ENCODE data around the gene VEZT. TPM values are rescaled to one million over a fixed set of nuclear protein-coding genes. Genes with fewer than 3 reads are reported as not detected.
"Not testable (repeated sequence)": the region's sequence is repeated elsewhere in the genome, so short reads cannot be mapped to it uniquely, and the experiment has no call there.

VEZT gene
- total RNA-seq, 1 donor from 2014 or later = 73.0 TPM

DNA sequence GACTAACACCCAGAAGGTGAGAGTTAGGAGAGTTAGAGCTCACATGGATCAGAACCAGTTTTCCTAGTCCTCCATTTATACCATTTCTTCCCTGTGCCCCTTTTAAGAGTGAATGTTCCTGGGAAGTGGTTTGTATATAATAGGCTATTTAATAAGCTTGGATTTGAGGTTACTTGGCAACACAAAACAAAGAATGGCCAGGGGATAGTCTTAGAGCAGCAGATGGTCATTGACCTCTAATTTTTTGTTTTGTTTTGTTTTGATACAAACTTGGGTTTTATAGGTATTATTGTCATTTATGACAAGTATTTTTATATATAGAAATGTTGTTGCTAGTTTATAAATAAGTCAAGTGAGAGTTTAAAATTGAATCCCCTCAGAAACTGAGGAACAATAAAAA lies 35.8 kb downstream of the VEZT start:
- peak; percentile 49 to 67 for DNase-seq (ENCODE audit: low read depth in 2 of 2)

DNA sequence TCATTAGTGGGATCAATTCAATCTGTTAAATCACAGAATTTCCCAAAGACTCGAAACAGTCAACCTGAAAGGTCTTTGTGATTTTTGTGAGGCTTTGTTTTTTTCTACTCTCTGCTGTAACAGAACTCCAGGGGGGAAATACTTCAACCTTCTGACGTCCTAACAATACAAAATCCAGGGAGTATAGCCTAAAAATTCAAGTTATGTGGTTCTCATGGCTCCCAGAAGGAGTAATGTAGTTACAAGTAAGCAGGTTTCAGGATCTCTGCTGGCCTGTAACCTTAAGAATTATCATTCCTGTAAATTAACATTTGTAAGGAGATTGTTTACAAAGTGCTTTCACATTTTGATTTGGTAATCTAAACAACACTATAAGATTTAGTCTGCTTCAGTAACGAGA lies 39.9 kb downstream of the VEZT start:
- DNase-seq (ENCODE audit: low read depth in 2 of 2) = no peak

DNA sequence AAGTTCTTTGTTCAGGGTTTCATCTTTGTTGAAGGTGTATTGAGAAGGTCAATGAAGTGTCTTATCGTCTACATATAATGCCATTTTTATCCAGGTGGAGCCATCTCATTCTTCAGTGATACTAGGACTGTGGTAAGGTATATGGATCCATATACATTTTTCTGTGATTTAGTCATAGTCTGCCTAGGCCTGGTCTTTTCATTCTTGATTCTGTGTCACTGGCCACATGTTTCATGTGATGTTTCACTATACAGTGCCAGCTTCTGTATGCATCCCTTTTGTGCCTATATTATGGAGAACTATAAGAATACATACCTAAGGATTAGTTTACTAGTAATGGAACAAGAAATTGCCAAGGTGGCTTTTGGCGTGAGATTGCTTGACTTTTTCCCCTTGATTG lies 40.5 kb downstream of the VEZT start:
- no peak for DNase-seq (ENCODE audit: low read depth in 2 of 2)

DNA sequence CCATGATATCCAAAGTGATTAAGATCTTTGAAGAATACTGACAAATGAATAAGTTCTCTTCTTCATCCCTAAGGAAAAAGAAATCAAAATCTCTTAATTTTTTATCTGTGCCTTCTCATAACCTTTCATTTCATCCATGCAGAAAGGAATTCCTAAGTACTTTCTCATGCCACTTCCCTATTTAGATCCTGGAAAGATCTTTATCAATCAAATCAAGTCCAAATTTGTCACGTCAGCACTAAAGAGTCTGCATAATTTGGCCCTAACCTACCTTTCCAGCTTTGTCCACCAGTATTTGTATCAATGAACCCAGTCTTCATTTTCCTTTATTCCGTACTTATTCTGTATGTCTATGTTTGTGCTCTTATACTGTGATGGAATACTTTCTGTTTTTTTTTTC lies 41.2 kb downstream of the VEZT start:
- DNase-seq (ENCODE audit: low read depth in 2 of 2) = peak in 1 of 2 donors; percentile 36

DNA sequence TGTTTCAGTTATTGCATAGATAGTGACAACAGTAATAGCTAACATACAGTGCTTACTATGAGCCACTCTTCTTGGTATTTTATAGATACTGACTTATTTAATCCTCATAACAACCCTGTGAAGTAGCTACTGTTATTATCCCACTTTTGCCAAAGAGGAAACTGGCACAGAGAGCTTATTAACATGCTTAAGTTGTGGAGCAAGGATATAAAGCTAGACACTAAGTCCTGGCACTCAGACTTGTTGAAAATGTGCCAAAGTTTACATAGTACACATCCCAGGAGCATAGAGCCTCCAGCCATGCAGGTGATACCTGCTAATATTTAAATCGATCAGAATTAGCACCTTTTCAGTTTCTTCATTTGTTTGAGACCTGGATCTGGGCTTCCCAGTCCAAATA lies 41.8 kb downstream of the VEZT start:
- peak in 1 of 2 donors; percentile 40 for DNase-seq (ENCODE audit: low read depth in 2 of 2)

DNA sequence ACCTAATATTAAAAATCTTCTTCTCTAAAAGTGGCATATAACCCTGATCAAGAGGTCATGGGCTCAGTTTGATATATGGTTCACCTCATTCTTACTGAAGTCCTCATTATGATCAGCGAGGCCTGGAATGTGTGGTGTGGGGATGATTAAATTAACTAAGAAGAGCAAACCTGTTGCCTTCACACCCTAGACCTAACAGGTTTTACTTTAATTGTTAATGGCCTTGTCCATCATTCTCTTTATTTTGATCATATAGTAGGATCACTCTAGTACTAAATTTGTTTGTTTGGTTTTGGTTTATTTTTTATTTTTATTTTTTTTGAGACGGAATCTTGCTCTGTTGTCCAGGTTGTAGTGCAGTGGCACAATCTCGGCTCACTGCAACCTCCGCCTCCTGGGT lies 43.5 kb downstream of the VEZT start:
- no peak for DNase-seq (ENCODE audit: low read depth in 2 of 2)

DNA sequence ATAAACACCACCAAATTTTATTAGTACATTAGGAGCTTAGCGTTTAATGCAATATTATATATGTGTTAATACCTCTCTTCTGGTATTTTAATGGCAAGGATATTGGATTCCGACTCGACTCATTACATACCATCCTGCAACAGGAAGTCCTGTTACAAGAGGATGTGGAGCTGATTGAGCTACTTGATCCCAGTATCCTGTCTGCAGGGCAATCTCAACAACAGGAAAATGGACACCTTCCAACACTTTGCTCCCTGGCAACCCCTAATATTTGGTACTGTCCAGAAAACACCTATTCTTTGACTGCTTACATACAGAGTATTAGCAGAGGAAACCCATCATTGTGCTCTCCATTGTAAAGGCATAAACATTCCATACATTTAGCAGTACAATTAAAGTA lies 45.2 kb downstream of the VEZT start:
- peak; percentile 99 for DNase-seq (ENCODE audit: low read depth in 2 of 2)

DNA sequence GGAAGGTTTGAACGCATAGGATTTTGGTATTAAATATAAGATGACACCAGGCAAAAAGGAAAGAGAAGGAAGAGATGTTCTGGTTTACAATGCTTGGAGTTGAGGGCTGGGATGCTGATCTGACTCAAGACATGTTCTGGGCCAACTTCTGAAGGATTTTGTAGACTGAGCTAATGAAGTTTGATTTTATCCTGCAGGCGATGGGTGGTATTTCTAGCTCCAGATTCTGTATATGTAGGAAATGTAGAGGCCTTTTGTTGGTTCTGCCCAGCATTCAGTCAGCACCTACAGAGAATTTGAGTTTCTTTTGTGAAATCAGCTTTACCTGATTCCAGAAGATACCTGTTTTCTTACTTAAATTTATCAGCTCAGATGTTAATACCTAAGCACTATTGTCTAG lies 48.2 kb downstream of the VEZT start:
- no peak for DNase-seq (ENCODE audit: low read depth in 2 of 2)

DNA sequence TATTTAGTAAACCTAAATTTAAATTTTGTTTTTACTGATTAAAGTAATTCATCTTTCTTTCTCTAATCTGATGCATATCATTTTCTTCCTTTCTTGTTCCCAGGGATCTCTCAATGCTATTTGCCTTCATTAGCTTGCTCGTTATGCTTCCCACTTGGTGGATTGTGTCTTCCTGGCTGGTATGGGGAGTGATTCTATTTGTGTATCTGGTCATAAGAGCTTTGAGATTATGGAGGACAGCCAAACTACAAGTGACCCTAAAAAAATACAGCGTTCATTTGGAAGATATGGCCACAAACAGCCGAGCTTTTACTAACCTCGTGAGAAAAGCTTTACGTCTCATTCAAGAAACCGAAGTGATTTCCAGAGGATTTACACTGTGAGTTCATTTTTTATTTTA lies 48.6 kb downstream of the VEZT start:
- no peak for DNase-seq (ENCODE audit: low read depth in 2 of 2)

DNA sequence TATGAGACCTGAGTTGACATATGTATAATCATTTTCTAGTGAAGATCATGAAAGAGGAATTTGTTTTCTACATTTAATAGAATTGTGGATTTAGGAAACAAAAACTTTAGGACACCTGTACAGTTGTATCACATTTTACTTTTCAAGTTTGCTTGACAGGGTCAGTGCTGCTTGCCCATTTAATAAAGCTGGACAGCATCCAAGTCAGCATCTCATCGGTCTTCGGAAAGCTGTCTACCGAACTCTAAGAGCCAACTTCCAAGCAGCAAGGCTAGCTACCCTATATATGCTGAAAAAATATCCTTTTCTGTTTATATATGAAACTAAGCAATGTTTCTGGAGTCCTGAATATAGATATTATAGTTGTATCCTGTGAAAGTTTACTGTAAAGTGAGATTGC lies 52.3 kb downstream of the VEZT start:
- peak in 1 of 2 donors; percentile 42 for DNase-seq (ENCODE audit: low read depth in 2 of 2)

DNA sequence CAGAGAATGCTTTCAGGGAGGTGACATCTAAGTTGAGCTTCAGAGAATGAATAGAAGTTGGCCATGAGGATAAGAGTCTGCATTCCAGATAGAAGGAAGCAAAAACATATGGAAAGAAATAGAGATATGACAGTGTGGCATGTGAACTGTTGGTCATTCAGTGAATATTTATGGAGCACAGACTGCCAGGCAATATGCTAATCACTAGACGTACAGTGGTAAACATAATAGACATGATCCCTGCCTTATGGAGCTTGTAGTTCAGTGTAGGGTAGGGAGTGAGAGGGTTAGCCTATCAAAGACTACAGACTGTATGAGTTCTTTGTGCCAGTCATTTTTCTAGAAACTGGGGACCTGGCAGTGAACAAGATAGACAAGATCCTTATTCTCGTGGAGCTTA lies 53.9 kb downstream of the VEZT start:
- DNase-seq (ENCODE audit: low read depth in 2 of 2) = no peak

DNA sequence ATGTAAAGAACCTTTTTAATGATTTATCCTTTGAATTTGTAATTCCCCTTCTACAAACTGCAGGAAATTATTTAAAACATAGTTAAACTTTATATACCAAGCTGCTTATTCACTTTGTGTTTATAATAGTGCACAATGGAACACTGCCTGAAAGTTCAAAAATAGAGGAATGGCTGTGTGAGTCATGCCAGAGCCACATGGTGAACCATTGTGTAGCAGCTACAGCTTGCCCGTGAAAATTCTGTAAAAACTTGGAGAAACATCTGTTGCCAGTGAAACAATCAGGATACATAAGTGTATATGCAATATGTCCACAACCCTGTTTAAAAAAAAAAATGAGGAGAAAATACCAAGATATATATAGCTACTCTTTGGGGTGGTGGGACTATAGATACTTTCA lies 59.5 kb downstream of the VEZT start:
- peak; percentile 87 to 97 for DNase-seq (ENCODE audit: low read depth in 2 of 2)

DNA sequence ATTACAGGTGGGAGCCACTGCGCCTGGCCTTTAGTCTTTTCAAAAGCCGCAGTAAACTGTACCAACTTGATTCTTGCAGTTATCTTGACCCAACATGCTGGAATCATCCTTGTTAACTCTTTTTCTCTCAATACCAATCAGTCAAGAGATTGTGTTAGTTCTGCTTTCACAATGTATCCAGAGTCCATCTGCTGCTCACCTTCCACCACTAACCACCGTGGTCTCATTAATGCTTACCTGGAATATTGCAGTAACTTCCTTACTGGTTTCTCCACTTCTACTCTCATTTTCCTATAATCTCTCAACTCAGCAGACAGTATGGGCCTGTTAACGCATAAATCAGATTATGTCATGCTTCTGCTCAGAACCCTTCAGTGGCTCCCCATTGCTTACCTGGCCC lies 62.2 kb downstream of the VEZT start:
- DNase-seq (ENCODE audit: low read depth in 2 of 2) = no peak

DNA sequence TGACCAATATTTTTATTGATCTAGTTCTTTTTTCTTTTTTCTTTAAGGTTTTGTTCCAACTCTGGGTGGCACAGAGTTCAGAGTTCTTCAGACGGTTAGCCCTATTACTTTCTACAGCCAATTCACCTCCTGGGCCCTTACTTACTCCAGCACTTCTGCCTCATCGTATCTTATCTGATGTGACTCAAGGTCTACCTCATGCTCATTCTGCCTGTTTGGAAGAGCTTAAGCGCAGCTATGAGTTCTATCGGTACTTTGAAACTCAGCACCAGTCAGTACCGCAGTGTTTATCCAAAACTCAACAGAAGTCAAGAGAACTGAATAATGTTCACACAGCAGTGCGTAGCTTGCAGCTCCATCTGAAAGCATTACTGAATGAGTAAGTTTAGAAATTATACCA lies 64.7 kb downstream of the VEZT start:
- DNase-seq (ENCODE audit: low read depth in 2 of 2) = no peak

DNA sequence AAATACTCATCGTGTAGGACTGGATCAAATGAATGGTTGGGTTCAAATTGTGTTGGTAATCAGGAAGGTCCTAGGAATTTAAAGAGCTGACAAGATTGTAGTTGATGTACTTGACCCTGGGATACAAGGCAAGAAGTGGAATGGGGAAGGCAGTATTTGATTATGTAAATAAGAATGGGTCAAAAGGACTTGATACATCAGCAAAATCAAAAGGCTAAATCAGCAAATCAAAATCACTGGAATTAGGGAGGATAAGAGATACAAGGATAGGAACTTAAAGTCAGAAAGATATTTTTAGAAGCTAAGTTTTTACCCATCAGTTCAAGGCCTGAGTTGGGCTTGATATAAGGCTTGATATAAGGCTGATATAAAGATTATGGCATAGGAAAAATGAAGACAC lies 65.8 kb downstream of the VEZT start:
- DNase-seq (ENCODE audit: low read depth in 2 of 2) = no peak

DNA sequence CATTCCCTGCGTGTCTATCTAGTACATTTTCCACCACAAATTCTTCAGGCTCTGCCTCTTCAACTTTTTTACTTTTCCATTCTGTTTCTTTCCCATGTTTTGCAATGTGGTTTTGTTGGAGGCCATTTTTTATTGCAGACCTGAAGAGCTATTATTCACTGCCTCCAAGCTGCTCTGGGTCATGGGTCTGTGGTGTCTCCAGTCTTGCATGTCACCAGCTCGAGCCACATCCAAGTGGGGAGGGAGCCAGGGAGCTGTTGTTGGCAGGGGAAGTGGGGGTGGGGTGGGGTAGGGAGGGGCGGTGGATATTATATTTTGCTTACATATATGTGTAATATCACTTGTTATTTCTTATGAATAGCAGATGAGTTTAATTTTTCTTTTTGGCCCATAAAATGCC lies 69.1 kb downstream of the VEZT start:
- DNase-seq (ENCODE audit: low read depth in 2 of 2) = no peak

DNA sequence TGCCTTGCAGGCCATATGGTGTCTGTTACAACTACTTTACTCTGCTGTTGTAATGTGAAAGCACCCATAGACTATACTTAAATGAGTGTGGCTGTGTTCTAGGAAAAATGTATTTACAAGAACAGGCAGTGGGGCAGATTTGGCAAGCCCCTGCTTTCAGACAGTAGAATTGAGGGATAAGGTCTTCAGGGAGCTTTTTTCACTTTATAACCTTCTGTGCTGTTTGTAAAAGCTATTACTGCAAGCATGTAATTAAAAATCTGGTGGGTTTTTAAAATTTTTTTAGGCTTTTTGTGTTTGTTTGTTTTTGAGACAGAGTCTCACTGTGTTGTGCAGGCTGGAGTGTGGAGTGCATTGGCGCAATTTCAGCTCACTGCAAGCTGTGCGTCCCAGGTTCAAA lies 73.9 kb downstream of the VEZT start:
- DNase-seq (ENCODE audit: low read depth in 2 of 2) = no peak

DNA sequence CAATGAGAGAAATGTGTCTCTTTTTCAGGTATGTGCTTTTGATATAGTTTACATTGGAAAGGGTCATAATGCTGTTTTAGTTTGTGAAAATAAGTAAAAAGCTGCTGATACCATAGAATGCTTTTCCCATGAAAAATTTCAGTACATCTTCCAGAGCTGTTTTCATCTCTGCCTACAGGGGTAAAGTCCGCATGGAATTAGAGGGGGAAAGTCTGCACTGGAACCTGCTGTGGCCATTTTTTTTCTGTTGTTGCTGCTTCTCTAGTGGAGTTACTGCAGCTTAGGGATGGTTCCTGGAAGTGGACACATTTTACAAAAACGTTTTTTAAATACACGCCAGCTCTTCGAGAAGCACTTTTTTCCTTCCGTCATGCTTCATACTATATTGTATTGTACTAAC lies 81.3 kb downstream of the VEZT start:
- no peak for DNase-seq (ENCODE audit: low read depth in 2 of 2)

DNA sequence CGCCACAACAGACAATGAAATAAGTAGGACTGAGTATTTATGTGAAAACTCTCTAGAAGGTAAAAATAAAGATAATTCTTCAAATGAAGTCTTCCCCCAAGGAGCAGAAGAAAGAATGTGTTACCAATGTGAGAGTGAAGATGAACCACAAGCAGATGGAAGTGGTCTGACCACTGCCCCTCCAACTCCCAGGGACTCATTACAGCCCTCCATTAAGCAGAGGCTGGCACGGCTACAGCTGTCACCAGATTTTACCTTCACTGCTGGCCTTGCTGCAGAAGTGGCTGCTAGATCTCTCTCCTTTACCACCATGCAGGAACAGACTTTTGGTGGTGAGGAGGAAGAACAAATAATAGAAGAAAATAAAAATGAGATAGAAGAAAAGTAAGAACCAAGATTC lies 82.7 kb downstream of the VEZT start:
- no peak for DNase-seq (ENCODE audit: low read depth in 2 of 2)

DNA sequence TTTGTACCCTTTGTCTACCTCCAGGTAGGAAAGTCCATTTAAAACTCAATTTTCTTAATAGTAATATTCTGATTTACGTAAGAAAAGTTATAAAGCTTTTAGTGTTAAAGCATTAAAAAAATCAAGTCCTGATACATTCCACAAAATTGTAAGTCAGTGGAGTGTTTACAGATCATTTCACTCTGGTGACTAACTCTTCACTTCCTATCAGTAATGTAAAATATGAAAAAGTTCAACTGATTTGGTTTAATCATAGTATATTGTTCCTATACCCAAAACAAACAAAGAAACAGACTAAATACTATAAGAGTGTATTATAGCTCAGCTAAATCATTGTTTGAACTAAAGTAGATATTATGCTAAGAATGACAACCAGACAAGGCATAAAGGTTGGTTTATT lies 85.9 kb downstream of the VEZT start:
- DNase-seq (ENCODE audit: low read depth in 2 of 2) = peak; percentile 16 to 62

DNA sequence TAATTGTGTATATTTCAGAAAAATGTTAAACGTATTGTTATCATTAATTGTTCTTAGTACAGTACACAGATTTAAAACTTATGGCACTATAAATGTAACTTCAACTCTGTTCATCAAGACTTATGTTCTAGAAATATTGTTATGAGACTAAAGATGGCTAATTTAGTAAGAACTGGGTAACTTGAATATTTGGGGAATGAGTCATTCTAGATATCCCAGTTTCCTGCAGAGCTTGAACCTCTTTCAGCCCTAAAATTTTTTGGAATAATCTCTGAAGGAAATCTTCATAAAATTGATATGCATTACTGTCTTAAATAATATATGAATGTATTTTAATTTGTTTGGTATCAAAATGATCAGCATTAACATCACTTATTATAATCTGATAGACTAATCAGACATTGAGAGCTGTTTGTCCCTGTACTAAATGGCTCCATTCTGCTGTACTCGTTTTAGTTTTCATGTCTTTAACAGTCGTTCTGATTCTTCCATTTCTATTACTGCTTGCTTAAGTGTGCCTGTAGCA lies 87.1 kb downstream of the VEZT start:
- DNase-seq (ENCODE audit: low read depth in 2 of 2) = peak in 1 of 2 donors; percentile 15

DNA sequence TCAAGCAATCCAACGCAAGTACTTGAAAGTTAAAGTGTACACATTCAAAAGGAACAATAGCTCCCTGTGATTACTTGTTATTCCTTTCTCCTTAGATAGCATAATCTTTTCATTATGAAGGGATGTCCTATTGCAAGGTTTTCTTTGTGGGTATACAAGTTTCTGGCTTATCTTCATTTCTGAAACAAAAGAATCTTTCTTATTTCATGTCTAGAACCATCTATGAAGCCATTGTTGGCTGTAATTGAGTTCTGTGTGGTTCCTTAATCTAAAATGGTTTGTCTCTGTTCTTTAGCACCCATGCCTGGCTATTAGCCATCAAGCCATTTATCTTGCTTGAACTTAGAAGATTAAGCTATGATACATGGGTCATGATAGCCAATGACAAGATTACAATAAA lies 95.0 kb downstream of the VEZT start:
- no peak for DNase-seq (ENCODE audit: low read depth in 2 of 2)

DNA sequence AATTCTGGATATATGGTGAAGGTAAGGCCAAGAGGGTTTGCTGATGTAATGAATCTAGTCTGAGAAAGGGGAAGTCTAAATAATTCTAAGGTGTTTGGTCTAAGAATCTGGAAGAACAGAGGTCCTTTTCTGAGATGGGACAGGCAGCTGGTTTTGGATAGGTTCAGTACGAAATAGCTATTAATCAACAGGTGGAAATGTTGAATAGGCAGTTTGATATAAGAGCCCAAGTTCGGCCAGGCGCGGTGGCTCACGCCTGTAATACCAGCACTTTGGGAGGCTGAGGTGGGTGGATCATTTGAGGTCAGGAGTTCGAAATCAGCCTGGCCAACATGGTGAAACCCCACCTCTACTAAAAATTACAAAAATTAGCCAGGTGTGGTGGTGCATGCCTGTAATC lies 97.1 kb downstream of the VEZT start:
- DNase-seq (ENCODE audit: low read depth in 2 of 2) = not testable (repeated sequence)

DNA sequence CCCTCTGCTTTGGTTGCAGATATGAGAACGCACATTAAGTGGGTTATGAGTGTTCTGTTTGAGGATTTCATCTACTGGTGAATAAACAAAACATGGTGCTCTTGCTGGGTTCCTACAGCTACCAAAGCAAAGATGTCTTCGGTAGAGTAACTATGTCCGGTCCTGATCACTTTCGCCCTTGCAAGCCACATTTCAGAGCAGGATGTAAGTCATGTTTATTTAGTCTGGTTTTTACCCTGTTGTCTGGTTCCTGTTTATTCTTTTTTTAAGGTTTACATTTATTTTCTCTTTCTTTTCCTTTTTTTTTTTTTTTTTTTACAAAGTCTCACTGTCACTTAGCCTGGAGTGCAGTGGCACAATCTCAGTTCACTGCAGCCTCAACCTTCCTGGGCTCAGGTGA lies 99.2 kb downstream of the VEZT start:
- peak in 1 of 2 donors; percentile 34 for DNase-seq (ENCODE audit: low read depth in 2 of 2)
